Measurements from ENCODE around the gene IQCE.

IQCE gene

GRCh38 chr7:2646680-2647571, 88.1 kb downstream of the IQCE start:
- DNase-seq (ENCODE audit: low read depth, low spot score) = no peak

DNA sequence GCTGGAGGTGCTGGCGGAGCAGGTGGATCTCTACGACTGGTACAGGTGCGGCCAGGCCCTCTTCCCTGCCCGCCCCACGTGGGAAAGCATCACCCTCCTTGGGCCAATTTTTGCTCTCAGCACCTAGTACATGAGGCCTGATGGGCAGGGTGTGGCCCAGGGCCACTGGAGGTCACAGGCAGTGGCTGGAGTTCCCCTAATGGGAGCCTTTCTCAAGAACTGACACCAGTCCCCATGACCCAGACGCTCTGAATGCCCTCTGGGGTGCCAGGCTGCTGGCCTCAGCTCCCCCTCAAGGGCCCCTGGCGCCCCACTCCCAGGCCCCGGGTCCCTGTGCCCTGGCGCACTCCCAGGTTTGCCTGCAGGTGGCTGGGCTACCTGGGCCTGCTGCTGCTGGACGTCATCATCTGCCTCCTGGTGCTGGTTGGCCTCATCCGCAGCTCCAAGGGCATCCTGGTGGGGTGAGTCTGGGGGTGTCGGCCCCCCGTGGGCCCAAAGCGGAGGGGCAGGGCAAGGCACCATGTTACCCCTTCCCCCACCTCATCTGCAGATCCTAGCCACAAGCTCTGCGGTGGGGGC, 88.9 kb downstream of the IQCE start:
- DNase-seq (ENCODE audit: low read depth, low spot score) = no peak

- DNase-seq (ENCODE audit: low read depth, low spot score) = no peak
Observed at GRCh38 chr7:2649139-2649838, 90.5 kb downstream of the IQCE start.

GRCh38 chr7:2649991-2650390, 91.2 kb downstream of the IQCE start:
- no peak for DNase-seq (ENCODE audit: low read depth, low spot score)

DNA sequence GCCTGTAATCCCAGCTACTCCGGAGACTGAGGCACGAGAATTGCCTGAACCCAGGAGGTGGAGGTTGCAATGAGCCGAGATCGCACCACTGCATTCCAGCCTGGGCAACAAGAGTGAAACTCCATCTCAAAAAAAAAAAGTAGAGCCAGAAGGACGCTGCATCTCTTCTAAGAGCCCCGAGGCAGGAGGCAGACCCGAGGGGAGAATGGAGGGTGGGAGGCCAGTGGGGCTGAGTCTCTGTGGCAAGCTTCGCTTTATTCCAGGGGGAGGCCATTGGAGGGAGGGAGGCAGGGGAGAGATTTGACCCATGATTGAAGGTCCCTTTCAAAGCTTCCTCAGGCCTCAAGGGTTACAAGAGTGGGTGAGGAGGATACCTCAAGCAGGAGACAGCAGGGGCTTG, 91.7 kb downstream of the IQCE start:
- DNase-seq (ENCODE audit: low read depth, low spot score) = no peak

- DNase-seq (ENCODE audit: low read depth, low spot score) = no peak
Observed at GRCh38 chr7:2651336-2651735, 92.6 kb downstream of the IQCE start.

- DNase-seq (ENCODE audit: low read depth, low spot score) = no peak
Observed at GRCh38 chr7:2651847-2652735, 93.3 kb downstream of the IQCE start.

- DNase-seq (ENCODE audit: low read depth, low spot score) = no peak
Observed at GRCh38 chr7:2652736-2653060, 93.9 kb downstream of the IQCE start.

DNA sequence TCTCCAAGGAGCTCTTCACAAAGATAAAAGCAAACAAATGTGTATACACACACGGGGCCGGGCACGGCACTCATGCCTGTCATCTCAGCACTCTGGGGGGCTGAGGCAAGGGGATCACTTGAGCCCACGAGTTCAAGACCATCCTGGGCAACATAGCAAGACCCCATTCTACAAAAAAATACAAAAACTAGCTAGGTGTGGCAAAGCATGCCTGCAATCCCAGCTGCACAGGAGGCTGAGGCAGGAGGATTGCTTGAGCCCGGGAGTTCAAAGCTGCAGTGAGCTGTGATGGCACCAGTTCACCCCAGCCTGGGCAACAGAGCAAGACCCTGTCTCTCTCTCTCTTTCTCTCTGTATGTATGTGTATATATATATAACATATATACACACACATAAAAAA, 95.3 kb downstream of the IQCE start:
- DNase-seq (ENCODE audit: low read depth, low spot score) = no peak

DNA sequence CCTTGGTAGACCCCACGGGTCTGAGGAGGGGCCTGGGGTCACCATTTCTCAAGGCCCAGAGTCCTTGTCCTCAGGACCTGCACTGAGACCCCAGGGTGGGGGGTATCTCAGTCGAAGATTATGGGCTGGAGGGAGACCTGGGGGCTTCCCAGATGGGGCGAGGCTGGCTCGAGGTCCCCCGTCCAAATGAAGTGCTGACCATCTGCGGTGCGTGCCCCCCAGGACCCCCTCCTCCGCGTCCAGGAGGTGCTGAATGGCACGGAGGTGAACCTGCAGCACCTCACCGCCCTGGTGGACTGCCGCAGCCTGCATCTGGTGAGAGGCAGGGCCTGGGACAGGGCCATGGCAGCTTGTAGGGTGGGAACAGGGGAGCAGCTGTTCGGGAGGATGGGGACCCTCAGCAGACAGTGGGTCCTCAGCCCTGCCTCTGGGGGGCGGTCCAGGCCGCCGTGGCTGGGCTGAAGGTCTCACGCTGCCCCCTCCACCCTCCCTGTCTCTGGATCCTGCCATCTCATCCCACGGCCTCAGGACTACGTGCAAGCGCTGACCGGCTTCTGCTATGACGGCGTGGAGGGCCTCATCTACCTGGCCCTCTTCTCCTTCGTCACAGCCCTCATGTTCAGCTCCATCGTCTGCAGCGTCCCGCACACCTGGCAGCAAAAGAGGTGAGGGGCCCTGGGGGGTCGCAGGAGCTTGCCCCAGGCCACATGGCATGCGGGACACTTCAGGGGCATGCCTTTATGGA, 97.3 kb downstream of the IQCE start:
- no peak for DNase-seq (ENCODE audit: low read depth, low spot score)

DNA sequence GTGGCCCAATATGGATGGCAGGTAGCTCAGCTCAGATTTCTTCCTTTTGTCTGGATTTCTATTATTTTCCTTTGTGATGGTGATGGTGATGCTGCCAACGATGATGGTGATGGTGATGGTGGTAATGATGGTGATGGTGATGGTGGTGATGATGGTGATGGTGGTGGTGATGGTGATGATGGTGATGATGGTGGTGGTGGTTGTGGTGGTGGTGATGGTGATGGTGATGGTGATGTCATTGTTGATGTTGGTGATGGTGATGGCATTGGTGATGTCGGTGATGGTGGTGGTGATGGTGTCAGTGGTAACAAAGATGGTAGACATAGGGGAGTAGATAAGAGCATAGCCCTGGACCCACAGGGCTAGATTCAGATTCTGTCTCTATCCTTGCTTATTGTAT, 98.4 kb downstream of the IQCE start:
- DNase-seq (ENCODE audit: low read depth, low spot score) = no peak

DNA sequence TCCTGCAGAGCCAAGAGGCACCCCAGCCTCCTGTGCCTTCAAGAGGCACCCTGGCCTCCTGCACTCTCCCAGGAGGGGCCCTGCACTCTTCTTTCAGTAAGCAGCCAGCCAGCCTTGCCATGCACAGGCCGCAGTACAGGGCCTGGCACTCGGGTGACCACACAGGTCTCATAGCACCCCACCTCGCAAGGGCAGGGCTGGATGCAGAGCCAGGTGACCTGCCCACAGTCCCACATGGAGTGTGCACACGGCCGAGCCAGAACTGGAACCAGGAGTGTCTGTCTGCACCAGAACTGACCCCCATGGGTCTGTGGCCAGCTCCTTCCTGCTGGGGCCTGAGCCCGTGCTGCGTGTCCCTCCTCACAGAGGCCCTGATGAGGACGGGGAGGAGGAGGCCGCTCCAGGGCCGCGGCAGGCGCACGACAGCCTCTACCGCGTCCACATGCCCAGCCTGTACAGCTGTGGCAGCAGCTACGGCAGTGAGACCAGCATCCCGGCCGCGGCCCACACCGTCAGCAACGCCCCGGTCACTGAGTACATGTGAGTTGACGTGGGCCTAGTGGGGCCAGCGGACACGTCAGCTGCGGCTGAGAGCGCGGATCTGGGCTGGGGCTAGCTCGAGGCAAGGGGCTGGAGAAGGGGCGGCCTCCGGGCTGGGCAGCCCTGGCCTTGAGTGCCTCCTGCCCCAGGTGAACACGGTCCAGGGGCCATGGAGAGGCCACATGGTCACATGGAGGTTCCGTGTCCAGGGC, 99.3 kb downstream of the IQCE start:
- no peak for DNase-seq (ENCODE audit: low read depth, low spot score)

DNA sequence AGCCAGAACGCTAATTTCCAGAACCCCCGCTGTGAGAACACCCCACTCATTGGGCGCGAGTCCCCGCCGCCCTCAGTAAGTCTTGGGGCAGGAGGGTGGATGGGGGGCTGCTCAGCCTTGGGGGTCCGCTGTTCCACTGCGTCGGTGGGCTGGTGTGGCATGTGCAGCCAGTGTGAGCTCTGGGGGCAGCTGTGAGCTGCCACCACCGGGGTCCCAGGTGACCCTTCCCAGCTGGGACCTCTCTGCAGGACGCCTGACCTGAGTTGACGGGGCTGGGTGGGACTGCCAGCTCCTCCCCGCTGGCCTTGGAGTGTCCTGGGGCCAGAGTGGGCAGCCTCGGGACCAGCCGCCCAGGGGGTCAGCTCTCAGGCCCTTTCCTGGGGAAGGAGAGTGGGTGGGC, 100.2 kb downstream of the IQCE start:
- no peak for DNase-seq (ENCODE audit: low read depth, low spot score)

GRCh38 chr7:2659556-2660358, 101.0 kb downstream of the IQCE start:
- DNase-seq (ENCODE audit: low read depth, low spot score) = no peak

DNA sequence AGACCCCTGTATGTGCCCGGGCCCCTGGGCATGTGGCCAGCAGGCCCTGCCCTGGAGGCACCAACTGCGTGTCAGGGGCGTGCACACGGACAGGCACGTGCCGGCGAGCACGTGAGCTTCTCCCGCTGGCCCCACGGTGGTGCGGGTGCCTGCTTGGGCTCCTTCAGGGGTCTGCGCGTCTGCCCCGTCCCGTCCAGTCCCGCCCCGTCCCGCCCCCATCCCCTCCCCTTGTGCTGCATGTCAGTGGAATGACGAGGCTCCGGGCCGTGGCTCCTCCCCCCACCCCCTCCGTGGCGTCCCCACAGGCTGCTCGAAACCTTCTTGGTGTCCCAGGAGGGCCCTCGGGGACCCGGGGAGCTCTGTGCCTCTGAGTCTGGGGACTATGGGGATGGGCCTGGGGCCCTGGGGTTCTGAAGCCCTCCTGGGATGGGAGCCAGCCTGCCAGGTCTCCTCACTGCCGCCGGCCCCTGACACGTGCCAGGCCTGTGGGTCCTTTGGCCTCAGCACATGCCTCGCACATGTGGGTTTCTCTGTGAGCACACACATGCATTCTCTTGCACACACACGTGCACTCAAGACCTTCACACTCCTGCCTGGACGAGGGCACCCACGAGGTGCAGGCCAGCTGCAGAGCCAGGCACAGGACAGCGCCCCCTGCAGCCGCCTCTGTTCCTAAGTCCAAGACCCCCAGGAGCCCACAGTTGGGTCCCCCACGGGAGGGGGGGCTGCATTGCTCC, 101.7 kb downstream of the IQCE start:
- no peak for DNase-seq (ENCODE audit: low read depth, low spot score)

- DNase-seq (ENCODE audit: low read depth, low spot score) = no peak
Observed at GRCh38 chr7:2661096-2661449, 102.3 kb downstream of the IQCE start.

DNA sequence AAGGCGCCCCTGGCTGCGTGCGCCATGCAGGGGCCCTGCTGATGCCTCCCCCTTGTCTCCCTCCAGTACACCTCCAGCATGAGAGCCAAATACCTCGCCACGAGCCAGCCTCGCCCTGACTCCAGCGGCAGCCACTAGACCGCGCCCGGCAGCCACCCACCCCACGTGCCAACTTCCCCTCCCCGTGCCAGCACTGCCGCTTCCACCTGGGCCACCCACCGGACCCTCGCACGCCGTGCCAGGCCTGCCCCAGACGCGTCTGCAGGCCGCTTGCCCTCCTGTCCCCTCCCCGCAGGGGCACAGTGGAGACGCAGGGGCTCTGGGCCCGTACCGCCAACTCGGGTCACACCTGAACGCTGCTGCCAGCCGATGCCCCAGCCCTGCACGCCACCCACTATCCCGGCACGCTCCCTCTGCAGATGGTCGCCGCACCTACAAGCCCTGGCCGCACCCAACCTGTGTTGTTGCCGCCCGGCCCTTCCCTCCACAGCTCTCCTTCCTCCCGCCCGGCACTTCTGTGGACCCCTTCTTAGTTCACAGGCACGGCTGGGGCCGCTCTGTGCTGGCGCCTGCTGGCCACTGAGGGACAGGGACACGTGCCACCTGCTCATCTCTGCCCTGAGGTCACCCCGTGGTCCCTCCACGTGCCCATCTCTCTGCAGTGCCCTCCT, 103.0 kb downstream of the IQCE start:
- DNase-seq (ENCODE audit: low read depth, low spot score) = no peak

Measured in iPS DF 19.7 (cell line).